H1 (cell line): ENCODE measurements around the gene BYSL. TPM values are rescaled to one million over a fixed set of nuclear protein-coding genes. Genes with fewer than 3 reads are reported as not detected.

Experiments used
- EZH2 ChIP-seq: fragments of 200-600 bp; sonication (generic); IDR thresholded peaks from 2 replicates; pipeline ENCODE4 v1.7.1; 2012; ENCODE audit warnings: low read depth, mild to moderate bottlenecking, moderate library complexity, low read length, inconsistent platforms; ENCODE audit not compliant: severe bottlenecking
- JUND ChIP-seq: IDR thresholded peaks from 2 replicates; pipeline ENCODE4 v1.6.1; 2011; ENCODE audit warnings: mild to moderate bottlenecking, improper control_type of control experiment, low read length
- SIX5 ChIP-seq: IDR thresholded peaks from 2 replicates; pipeline ENCODE4 v1.6.1; 2011; ENCODE audit warnings: mild to moderate bottlenecking, low read depth, low read length
- ZNF274 ChIP-seq: IDR thresholded peaks from 2 replicates; pipeline ENCODE4 v1.7.0; 2012; ENCODE audit warnings: low read length, borderline replicate concordance; ENCODE audit errors: extremely low read depth
- polyA plus RNA-seq, 7 experiments: library from polyadenylated mRNA; depleted of rRNA in 3 of 7; stranded (reverse) in 5 of 7; unstranded in 2 of 7; fragments of >200 nt in 5 of 7; fragments of 200-250 nt in 2 of 7; gene quantifications; 1 replicate in 5 of 7; 2 replicates in 1 of 7; 4 replicates in 1 of 7; pipeline versions ENCODE4 v1.2.1 to v1.2.3, GENCODE V29; 2011 to 2013; ENCODE audit warnings: missing spikeins in 2 of 7, mixed read lengths in 2 of 7
- total RNA-seq: library from RNA; stranded (reverse); fragmentation: NEBNext Ultra II Directional; extraction: Animal tissue kit (Norgen Biotek cat#: 25700); gene quantifications from 2 replicates; pipeline ENCODE4 v1.2.1, GENCODE V29; 2021

BYSL gene
- total and polyA plus RNA-seq, 2 of the 8 experiments (the other 6 are each of a cell fraction or from before 2014, with no cell fraction given), result 37.3 to 49.2 TPM

DNA sequence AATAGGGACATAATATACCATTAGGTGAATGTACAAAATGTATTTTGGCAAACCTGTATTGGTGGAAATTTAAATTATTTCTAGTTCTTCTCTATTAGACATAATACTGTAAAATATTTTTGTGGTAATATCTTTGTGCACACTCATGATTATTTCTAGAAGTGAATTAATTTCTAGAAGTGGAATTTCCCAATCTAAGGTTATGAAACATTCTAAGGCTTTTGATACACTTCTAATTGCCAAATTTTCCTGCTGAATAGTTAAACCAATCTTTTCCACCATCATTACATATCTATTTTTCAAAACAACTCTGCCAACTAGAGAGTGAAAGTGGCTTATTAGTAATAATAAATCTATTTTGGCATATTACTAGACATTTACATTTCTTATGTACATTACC, 22.2 kb downstream of the BYSL start (continued):
- no peak for TF ChIP-seq EZH2
- no peak for TF ChIP-seq SIX5
- TF ChIP-seq ZNF274, result no peak
- no peak for TF ChIP-seq JUND
